Esophagus squamous epithelium (tissue), 4 donors: Measurements from ENCODE around the gene IQCH.

Experiments used
- CTCF ChIP-seq, 6 experiments: fragments of 450-650 bp in 4 of 6; fragments of 200-600 bp in 2 of 6; sonication (generic) in 2 of 6; IDR thresholded peaks; one replicate each; pipeline ENCODE4 v1.5.1; 2016 to 2019; ENCODE audit warnings: antibody characterized with exemption in 6 of 6, mild to moderate bottlenecking in 4 of 6, moderate library complexity in 4 of 6
- POLR2A ChIP-seq, 4 donors: fragments of 450-650 bp; IDR thresholded peaks; one replicate each; pipeline ENCODE4 v1.6.1; 2017; ENCODE audit warnings: antibody characterized with exemption in 4 of 4, mild to moderate bottlenecking in 4 of 4, moderate library complexity in 3 of 4

- no peak for TF ChIP-seq CTCF (IDR thresholded peaks at IDR 0.05)
- no peak for TF ChIP-seq POLR2A (IDR thresholded peaks at IDR 0.05)
Observed at GRCh38 chr15:67520321-67521028, 265.9 kb downstream of the IQCH start.
